GM12865 (cell line): ENCODE results near the gene GLO1.

Source experiments
- DNase-seq: peaks from one replicate; pipeline ENCODE4 v3.0.0; 2010; ENCODE audit warnings: low read depth
- H3K4me3 ChIP-seq: 2 replicates; pipeline ENCODE4 v1.5.1; 2011; ENCODE audit warnings: mild to moderate bottlenecking, low read depth, low read length, control low read depth
- CTCF ChIP-seq: IDR thresholded peaks from 2 replicates; pipeline ENCODE4 v1.5.1; 2011; ENCODE audit warnings: low read length, control low read depth, low read depth, inconsistent platforms; ENCODE audit not compliant: insufficient read depth; ENCODE audit errors: missing control alignments

The GLO1 gene

DNA sequence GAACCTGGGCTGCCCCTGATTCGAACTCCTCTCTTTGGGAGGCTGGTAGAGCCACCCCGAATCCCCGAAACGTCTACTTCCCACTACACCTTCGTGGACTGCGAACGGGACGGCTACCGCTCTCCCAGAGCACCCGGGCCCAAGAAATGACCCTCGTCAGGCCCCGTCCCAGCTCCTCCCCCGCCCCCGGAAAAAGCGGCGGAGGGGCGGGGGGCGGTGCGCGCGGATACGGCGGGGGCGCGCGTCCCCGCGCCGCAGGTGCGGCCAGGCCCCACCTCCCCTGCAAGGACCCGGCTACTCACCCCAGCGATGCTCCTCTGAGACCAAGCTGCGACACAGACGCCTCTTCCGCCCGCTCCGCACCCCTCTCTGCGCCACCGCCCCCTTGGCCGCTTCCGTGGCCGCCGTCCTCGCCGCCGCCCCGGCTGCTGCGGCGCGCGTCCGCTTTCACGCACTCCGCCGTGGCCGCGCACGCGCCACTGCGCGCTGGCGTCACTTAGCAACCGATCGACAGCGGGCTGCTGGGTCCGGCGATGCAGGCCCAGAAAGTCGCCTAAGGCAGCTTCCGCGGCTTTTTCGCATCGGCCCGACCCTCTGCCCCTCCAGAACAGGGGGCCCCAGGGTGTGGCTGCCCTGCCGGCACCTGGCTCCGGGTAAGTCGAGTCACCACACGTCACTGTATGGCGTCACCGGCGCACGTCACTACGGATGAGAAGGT, 63.3 kb downstream of the GLO1 start, which contains the start of gene BTBD9:
BTBD9 (minus strand) TSS at position 432 of the 718 bp plus-strand sequence.
- peak; percentile 89 for DNase-seq
- peak within 1 kb of the TSS; percentile 99 for H3K4me3 ChIP-seq
- TF ChIP-seq CTCF: no peak

- peak overlapping the region; percentile 99 for H3K4me3 ChIP-seq
- DNase-seq: peak; percentile 49
- TF ChIP-seq CTCF: no peak
Observed at GRCh38 chr6:38638941-38639497, 63.9 kb downstream of the GLO1 start.

- DNase-seq: no peak
- TF ChIP-seq CTCF: no peak
- H3K4me3 ChIP-seq: no peak overlapping the region
Observed at GRCh38 chr6:38637756-38638155, 65.2 kb downstream of the GLO1 start.

GRCh38 chr6:38636027-38636426, 66.9 kb downstream of the GLO1 start:
- TF ChIP-seq CTCF: no peak
- no peak for DNase-seq
- no peak overlapping the region for H3K4me3 ChIP-seq

DNA sequence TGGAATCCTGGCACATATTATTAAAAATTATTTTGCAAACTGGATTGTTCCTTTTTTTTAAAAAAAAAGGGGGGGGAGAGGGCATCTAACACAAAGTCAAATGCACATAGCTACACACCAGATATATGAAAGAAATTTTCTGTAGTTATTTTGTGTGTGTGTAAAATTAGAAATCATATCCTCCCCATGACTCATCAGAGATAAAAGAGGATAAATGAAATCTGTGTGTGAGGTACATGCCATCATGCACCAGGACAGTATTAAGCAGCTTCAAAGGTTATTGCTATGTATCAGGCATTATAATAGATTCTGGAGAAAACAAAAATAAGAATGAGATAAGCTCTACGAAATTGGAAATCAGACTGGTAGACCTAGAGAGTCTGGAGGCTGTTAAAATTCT, 68.4 kb downstream of the GLO1 start:
- DNase-seq: no peak
- no peak overlapping the region for H3K4me3 ChIP-seq
- no peak for TF ChIP-seq CTCF

DNA sequence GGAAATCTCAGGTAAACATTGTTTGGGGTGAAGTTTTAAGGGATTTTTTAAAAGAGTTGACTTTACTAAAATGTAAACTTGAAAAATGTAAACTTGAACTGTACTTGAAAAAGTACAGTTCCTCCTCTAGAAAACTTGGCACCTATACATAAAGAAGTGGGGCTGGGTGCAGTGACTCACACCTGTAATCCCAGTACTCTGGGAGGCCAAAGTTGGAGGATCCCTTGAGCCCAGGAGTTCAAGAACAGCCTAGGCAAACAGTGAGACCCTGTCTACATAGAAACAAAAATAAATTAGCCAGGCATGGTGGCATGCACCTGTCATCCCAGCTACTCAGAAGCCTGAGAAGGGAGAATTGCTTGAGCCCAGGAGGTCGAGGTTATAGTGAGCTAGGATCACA, 70.5 kb downstream of the GLO1 start:
- TF ChIP-seq CTCF: no peak
- H3K4me3 ChIP-seq: no peak overlapping the region
- no peak for DNase-seq
